ENCODE measurements around the gene URI1.
"Not testable (repeated sequence)": the region's sequence is repeated elsewhere in the genome, so short reads cannot be mapped to it uniquely, and the experiment has no call there.

The URI1 gene

GRCh38 chr19:29942404-29943261, 594 bp downstream of the URI1 start:
- peak; percentile 90 for DNase-seq

GRCh38 chr19:29943615-29944014, 1.6 kb downstream of the URI1 start:
- no peak for DNase-seq

DNA sequence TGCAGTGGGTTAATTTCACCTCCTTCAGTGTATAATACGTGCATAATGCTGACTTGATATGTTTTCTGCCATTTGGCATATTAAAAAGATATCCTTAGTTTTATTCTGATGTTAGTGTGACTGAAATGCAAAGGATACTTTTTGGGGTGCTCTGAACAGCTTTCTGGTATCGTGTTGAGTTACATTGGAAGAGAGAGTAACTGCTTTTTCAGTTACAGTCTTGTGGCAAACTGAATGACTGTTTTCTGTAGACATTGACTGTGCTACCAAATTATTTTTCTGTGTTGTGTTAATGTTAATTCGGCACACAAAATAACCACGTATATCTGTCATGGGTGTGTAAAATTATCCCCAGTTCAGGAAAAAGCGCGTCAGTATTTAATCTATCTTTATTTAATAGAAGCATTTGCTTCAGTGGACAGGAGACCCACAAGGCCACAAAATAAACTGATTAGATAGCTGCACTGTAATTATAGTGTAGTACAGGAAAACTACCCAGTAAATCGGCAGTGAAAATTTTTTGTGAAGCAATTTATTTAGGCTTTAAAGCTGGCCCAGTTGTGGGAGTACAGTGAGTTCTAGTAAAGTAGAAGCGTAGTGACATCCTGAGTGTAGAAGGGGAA, 2.5 kb downstream of the URI1 start:
- DNase-seq = no peak

- no peak for DNase-seq
Observed at GRCh38 chr19:29945017-29945416, 3.0 kb downstream of the URI1 start.

DNA sequence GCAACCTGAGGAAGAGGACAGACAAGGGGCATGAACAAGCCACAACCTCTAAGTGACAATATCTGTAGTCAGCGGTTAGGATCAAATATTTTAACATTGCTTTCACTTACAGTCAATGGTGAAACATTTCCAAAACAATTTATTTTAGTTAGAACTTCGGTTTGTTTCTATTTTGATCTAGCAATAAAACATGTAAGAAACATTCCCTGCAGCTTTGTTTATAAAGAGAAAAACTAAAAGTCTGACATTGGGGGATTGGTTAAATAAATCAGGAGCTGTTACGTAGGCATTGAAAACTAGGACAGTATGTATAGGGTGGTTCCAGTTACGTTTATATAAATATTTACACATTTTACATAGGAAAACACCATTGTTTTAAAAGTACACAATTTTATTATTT, 3.4 kb downstream of the URI1 start:
- DNase-seq = no peak

GRCh38 chr19:29946645-29947044, 4.6 kb downstream of the URI1 start:
- DNase-seq = no peak

DNA sequence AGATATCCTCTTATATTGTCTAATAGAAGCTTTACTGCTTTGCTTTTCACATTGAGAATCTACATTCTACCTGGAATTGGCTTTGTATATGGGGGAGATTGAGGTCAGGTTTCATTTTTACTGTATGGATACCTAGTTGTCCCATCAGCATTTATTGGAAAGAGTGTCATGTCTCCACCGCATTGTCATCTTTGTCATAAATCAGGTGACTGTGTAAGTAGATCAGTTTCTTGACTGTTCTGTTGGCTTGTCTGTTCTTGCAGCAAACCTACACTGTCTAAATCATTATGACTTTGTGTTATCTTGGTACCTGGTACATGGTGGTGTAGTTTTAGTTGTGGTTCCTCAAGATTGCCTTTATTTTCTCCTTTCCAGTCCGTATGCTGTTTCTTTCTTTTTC, 5.8 kb downstream of the URI1 start:
- DNase-seq = no peak

DNA sequence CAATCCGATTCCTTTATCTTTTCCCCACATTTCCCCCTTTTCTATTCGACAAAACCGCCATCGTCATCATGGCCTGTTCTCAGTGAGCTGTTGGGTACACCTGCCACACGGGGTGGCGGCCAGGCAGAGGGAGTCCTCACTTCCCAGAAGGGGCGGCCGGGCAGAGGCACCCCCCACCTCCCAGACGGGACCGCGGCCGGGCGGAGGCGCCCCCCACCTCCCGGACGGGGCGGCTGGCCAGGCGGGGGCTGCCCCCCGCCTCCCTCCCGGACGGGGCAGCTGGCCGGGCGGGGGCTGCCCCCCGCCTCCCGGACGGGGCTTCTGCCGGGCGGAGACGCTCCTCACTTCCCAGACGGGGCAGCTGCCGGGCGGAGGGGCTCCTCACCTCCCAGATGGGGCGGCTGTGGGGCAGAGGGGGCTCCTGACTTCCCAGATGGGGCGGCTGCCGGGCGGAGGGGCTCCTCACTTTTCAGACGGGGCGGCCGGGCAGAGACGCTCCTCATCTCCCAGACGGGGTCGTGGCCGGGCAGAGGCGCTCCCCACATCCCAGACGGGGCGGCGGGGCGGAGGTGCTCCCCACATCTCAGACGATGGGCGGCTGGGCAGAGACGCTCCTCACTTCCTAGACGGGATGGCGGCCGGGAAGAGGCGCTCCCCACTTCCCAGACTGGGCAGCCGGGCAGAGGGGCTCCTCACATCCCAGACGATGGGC, 6.9 kb downstream of the URI1 start:
- not testable (repeated sequence) for DNase-seq

- no peak for DNase-seq
Observed at GRCh38 chr19:29952177-29952576, 10.1 kb downstream of the URI1 start.

DNA sequence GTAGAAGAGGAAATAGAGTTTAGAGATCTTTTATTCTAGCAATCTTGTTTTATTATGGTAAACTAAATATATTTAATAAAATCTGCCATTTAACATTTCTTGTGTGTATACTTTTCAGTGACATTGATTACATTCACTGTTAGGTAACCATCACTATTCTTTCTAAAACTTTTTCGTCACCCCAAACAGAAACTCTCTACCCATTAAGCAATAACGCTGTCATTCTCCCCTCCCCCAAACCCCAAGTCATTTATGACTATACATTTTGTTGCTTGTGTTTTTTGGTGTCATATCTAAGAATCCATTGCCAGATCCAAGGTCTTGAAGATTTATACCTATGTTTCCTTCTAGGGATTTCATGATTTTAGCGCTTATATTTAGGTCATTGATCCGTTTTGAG, 10.6 kb downstream of the URI1 start:
- DNase-seq = no peak

GRCh38 chr19:29953352-29954247, 11.6 kb downstream of the URI1 start:
- no peak for DNase-seq

GRCh38 chr19:29956855-29957254, 14.8 kb downstream of the URI1 start:
- DNase-seq = no peak

DNA sequence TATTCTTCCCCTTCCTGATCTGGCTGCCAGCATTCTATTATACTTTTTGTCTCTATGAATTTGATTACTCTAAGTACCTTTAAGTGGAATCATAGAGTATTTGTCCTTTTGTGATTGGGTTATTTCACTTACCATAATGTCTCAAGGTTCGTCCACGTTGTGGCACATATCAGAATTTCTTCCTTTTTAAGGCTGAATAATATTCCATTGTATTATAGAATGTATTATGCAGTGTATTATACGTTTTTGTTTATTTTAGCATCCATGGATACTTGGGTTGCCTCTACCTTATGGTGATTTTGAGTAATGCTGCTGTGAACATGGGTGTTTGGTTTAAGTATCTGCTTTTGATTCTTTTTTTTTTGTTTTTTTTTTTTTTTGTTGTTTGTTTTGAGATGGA, 19.3 kb downstream of the URI1 start:
- no peak for DNase-seq

GRCh38 chr19:29962793-29963192, 20.8 kb downstream of the URI1 start:
- DNase-seq = no peak

GRCh38 chr19:29963576-29963975, 21.5 kb downstream of the URI1 start:
- no peak for DNase-seq

GRCh38 chr19:29964171-29964570, 22.1 kb downstream of the URI1 start:
- DNase-seq = no peak

DNA sequence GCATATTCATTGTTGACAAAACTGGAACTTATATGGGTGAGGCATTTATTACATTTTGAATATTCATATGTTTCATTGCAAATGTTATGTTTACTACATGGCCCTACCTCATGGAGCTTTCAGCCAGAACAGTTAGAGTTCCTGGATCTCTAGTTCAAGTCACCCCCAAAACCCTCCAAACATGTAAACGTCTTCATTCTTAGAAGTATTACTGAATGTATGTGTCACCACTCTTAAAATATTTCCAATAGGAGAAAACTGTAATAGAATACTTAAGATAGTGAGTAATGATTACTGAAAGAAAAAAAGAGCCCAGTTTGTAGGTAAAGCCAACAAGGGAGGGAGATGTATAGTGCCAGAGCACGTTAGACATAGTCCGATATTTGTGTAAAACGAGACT, 23.5 kb downstream of the URI1 start:
- DNase-seq = no peak

DNA sequence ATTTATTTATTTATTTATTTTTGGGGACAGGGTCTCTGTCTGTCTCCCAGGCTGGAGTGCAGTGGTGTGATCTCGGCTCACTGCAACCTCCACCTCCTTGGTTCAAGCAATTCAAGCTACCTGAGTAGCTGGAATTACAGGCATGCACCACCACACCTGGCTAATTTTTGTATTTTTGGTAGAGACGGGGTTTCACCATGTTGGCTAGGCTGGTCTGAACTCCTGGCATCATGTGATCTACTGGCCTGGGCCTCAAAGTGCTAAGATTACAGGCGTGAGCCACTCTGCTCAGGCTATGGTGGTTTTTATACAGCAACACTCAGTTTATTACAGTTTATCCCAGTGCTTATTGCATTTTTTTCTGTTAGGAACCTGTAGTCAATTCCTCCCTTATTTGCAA, 24.1 kb downstream of the URI1 start:
- not testable (repeated sequence) for DNase-seq

DNA sequence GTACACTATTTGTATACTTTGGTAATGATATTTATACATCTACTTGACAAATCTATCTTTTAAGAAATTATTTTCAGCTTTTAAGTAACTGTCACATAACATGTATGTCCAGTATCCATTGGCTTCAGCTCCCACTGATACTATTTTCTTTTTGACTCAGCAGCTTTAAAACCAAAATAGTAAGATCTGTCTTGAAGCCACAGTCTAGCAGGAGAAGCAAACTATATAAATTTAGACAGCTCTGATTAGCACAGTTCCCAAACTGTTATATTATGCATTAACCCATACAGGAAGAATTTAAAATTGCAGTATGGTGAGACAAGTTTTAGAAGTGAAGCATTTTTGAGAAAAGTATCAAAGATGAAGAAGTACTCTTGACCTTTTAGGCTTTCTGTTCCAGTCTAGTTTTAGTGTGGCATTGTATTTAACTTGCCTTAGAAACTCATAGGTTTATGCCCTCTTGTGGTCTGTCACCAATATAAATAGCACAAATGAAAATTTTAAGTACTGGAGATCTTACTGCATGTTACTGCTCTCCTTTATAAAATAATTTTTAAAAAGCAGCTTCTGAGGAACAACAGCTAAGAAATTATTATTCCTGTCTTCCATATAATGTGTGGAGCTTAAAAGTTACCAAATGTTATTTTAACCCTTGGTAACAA, 24.7 kb downstream of the URI1 start:
- no peak for DNase-seq

DNA sequence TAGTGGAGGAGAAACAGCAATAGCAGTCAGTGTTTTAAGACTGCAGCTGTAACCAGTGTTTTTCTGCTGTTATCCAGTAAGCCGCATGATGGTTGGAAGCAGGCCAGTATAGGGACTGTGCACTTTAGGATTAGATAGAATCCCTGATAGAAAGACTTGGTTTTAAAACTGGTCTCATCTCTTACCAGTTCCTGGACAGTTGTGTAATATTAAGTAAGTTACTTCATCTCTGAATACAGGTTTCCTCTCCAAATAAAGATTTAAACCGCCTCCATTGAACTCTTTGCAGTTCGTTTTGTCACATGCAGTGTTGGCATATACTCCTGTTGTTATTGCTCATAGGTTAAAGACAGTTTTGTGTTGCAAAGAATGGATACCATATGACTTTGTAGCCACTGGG, 25.6 kb downstream of the URI1 start:
- DNase-seq = no peak

DNA sequence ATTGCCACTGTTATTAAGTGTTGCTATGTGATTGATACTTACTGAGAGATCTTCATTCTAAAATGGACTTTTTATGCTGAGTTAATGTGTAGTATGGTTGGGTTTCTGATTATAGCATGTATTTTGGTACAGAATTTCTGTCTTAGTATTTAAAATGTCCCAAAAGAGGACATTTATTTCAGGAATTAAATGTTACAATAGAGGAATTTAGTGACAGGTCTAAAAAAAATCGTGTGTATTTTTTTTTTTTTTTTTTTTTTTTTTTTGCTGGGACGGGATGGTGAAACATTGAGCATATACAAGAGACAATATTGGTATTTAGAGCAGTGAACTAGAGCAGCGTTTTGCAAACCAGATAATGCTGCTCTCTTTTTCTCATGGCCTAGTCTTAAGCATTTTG, 27.9 kb downstream of the URI1 start:
- no peak for DNase-seq

DNA sequence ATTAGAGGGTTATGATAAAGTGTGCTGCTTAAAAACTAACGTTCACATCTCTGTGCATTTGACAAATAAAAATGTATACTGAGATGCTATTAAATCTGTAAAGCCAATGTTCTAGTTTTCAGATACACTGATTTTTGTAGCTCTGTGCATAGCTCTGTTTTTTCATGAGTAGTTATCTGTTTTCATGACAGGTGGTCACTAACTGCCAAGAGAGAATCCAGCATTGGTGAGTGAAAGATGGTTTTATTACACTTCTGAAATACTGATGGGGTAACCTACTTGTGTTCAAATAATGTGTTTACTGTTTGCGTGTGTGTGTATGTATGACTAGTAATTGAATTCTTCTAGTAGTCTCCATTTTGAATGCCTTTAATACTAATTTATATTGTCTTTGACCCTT, 29.0 kb downstream of the URI1 start:
- DNase-seq = no peak
